GM19193 (cell line): ENCODE measurements around the gene FSD1L.

Source experiments
- POLR2A ChIP-seq: IDR thresholded peaks from 4 replicates; pipeline ENCODE4 v1.6.1; 2011; ENCODE audit not compliant: insufficient read depth, insufficient read length; ENCODE audit errors: extremely low read depth

FSD1L gene

GRCh38 chr9:105425816-105426433, 21.9 kb upstream of the FSD1L start:
- no peak for TF ChIP-seq POLR2A

GRCh38 chr9:105426657-105427056, 21.2 kb upstream of the FSD1L start:
- TF ChIP-seq POLR2A: no peak

- no peak for TF ChIP-seq POLR2A
These were observed 16.2 kb upstream of the FSD1L start for GRCh38 chr9:105431424-105432246.

- no peak for TF ChIP-seq POLR2A
These were observed 15.5 kb upstream of the FSD1L start for GRCh38 chr9:105432247-105432842.

- no peak for TF ChIP-seq POLR2A
These were observed 12.4 kb upstream of the FSD1L start for GRCh38 chr9:105435453-105435852.

GRCh38 chr9:105436783-105437182, 11.1 kb upstream of the FSD1L start:
- TF ChIP-seq POLR2A: no peak

- TF ChIP-seq POLR2A: no peak
These were observed 10.1 kb upstream of the FSD1L start for GRCh38 chr9:105437704-105438103.

- no peak for TF ChIP-seq POLR2A
These were observed 9.6 kb upstream of the FSD1L start for GRCh38 chr9:105438141-105438806.

GRCh38 chr9:105439428-105439827, 8.4 kb upstream of the FSD1L start:
- TF ChIP-seq POLR2A: no peak

GRCh38 chr9:105441616-105442160, 6.1 kb upstream of the FSD1L start:
- no peak for TF ChIP-seq POLR2A

- TF ChIP-seq POLR2A: no peak
These were observed 4.7 kb upstream of the FSD1L start for GRCh38 chr9:105443121-105443520.

- TF ChIP-seq POLR2A: no peak
These were observed 3.7 kb upstream of the FSD1L start for GRCh38 chr9:105444130-105444529.

GRCh38 chr9:105445203-105445881, 2.5 kb upstream of the FSD1L start:
- no peak for TF ChIP-seq POLR2A

GRCh38 chr9:105447386-105447813, 434 bp upstream of the FSD1L start:
- TF ChIP-seq POLR2A: no peak
